ENCODE data around the gene ZSCAN31.

GRCh38 chr6:28291573-28291972, 44.4 kb downstream of the ZSCAN31 start:
- no peak for TF ChIP-seq CEBPB (IDR thresholded peaks at IDR 0.05; ENCODE audit: low read depth, low read length)
- no peak for TF ChIP-seq CTCF (IDR thresholded peaks at IDR 0.05; ENCODE audit: control extremely low read depth in 1 of 3, insufficient read depth in 1 of 3, low read depth in 1 of 3, low read length in 3 of 3)
- no peak for TF ChIP-seq POLR2A (IDR thresholded peaks at IDR 0.05; ENCODE audit: control extremely low read depth in 1 of 2, low read depth in 2 of 2, low read length in 2 of 2)
- no peak for TF ChIP-seq CBX8 (IDR thresholded peaks at IDR 0.05; ENCODE audit: borderline replicate concordance, low read depth, low read length)
- no peak for TF ChIP-seq KDM5A (IDR thresholded peaks at IDR 0.05; ENCODE audit: low read length)
- no peak for TF ChIP-seq RFX5 (IDR thresholded peaks at IDR 0.05; ENCODE audit: borderline replicate concordance, low read depth, low read length)
- TF ChIP-seq EZH2 (IDR thresholded peaks at IDR 0.05; ENCODE audit: low read depth, low read length, severe bottlenecking) = no peak
- TF ChIP-seq EP300 (IDR thresholded peaks at IDR 0.05; ENCODE audit: borderline replicate concordance in 1 of 2, low read depth in 2 of 2, low read length in 2 of 2) = no peak

Measured in H1 (cell line).